ENCODE data around the gene AMH.

The AMH gene

GRCh38 chr19:2300533-2300932 is 51.4 kb downstream of the AMH start:
- 89% methylated on average over 17 of the region's 17 CpGs for WGBS
- Histone ChIP-seq H3K14ac (ENCODE audit: low read length in 2 of 2) (peak overlapping the region in 1 of 2 experiments; percentile 36), H4K8ac (ENCODE audit: low read length) (no peak overlapping the region), H2AFZ (ENCODE audit: low read depth, low read length) (no peak overlapping the region), H3K4me3 (ENCODE audit: insufficient read depth in 1 of 2, low read depth in 1 of 2, low read length in 2 of 2) (no peak overlapping the region), H3K9ac (ENCODE audit: low read length) (no peak overlapping the region), H3K4me1 (ENCODE audit: control insufficient read depth, insufficient read depth, low read depth, low read length) (peaks cover 8% of the 10 kb centered on the region), H2BK12ac (ENCODE audit: low read length in 2 of 2) (no peak overlapping the region), H3K9me3 (ENCODE audit: control insufficient read depth, low read length) (no peaks in the 10 kb centered on the region), H3K36me3 (ENCODE audit: control insufficient read depth in 1 of 2, insufficient read depth in 2 of 2, low read depth in 1 of 2, low read length in 2 of 2) (no peaks in the 10 kb centered on the region), H3K27ac (ENCODE audit: low read length, poor library complexity, severe bottlenecking) (no peak overlapping the region), H3K23ac (ENCODE audit: low read length in 2 of 2) (no peak overlapping the region), H4K91ac (ENCODE audit: low read length) (peak overlapping the region; percentile 20), H2AK5ac (ENCODE audit: low read length, severe bottlenecking) (no peak overlapping the region), H2BK15ac (ENCODE audit: low read depth, poor library complexity, severe bottlenecking) (no peak overlapping the region), H2BK120ac (ENCODE audit: low read depth, low read length) (no peak overlapping the region), H3K79me1 (replicated peaks; ENCODE audit: low read length, poor library complexity, severe bottlenecking) (no peaks in the 10 kb centered on the region), H3K4me2 (ENCODE audit: low read length, poor library complexity, severe bottlenecking) (no peak overlapping the region), H2BK5ac (ENCODE audit: low read depth, low read length, poor library complexity, severe bottlenecking) (no peak overlapping the region), H3K27me3 (ENCODE audit: control insufficient read depth in 1 of 2, insufficient read depth in 1 of 2, low read length in 2 of 2) (peaks cover 36 to 40% of the 10 kb centered on the region in 2 experiments), H3K18ac (ENCODE audit: low read depth in 1 of 2, low read length in 2 of 2) (no peak overlapping the region), H3K4ac (ENCODE audit: low read depth in 1 of 2, low read length in 2 of 2) (no peak overlapping the region)
- DNase-seq: no peak

Small RNA genes within 50 kb of the gene (small RNA-seq; reads per million reads assigned to genes)
- 2.0 reads per million for gene MIR1227 (ENCODE audit: low read depth)

Measured in mesenchymal stem cell (in vitro differentiated cells and primary cell).